Measurements from ENCODE around the gene DDX56.

Gene DDX56

DNA sequence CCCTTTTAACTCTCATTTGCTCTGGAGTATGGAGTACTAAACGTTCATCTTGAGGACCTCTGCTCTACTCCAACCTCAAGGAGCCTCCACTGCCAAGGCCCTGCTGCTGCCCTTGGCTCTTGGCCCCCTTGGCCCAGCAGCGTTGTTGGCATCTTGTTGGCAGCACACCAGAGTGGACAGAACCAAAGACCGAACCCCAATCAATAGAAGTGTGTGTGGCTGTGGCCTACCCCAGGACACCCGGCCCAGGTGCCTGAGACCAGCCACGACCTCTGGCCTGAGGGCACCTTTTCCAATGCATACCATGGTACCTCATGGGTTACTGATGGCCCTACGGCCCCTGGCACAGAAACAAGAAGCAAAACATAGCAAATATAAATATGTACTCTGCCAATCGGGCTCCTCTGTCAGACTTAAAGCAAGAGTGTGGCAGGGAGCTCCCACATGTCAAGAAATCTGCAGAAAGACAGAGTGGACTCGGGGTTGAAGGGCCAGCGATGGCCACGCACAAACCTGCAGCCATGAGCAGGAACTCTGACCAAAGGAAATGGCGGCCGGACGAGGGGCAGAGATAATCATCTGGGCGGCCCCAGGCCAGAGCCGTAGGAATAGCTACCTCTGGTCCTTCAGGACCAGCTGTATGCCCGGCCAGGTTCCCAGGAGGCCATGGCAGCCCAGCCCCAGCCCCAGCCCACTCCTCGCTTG is 35.5 kb downstream of the DDX56 start:
- H3K4me3 ChIP-seq (ENCODE audit: low read depth, low read length): no peak overlapping the region
- TF ChIP-seq, protein P1, sequence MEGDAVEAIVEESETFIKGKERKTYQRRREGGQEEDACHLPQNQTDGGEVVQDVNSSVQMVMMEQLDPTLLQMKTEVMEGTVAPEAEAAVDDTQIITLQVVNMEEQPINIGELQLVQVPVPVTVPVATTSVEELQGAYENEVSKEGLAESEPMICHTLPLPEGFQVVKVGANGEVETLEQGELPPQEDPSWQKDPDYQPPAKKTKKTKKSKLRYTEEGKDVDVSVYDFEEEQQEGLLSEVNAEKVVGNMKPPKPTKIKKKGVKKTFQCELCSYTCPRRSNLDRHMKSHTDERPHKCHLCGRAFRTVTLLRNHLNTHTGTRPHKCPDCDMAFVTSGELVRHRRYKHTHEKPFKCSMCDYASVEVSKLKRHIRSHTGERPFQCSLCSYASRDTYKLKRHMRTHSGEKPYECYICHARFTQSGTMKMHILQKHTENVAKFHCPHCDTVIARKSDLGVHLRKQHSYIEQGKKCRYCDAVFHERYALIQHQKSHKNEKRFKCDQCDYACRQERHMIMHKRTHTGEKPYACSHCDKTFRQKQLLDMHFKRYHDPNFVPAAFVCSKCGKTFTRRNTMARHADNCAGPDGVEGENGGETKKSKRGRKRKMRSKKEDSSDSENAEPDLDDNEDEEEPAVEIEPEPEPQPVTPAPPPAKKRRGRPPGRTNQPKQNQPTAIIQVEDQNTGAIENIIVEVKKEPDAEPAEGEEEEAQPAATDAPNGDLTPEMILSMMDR (IDR thresholded peaks at IDR 0.05; ENCODE audit: low read depth, low read length): no peak

DNA sequence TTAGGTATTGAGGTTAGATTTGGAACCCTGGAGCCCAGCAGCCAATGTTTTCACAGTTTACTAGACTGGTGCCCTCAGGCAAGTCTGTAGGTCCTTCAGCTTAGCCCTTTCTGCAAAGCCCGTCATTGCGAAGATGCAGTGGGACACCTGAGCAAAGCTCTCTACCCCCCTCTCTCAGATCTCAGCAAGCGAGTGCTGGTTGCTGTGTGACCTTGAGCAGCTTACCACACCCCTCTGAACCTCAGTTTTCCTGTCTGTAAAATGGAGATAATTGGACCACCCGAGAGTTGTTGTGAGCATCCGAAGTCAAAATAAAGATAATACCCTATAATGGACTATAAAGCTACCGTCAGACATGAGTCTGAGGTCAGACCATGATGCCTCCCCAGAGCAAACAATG is 36.3 kb downstream of the DDX56 start:
- TF ChIP-seq, protein P1 (IDR thresholded peaks at IDR 0.05; ENCODE audit: low read depth, low read length): no peak
- no peak overlapping the region for H3K4me3 ChIP-seq (ENCODE audit: low read depth, low read length)

DNA sequence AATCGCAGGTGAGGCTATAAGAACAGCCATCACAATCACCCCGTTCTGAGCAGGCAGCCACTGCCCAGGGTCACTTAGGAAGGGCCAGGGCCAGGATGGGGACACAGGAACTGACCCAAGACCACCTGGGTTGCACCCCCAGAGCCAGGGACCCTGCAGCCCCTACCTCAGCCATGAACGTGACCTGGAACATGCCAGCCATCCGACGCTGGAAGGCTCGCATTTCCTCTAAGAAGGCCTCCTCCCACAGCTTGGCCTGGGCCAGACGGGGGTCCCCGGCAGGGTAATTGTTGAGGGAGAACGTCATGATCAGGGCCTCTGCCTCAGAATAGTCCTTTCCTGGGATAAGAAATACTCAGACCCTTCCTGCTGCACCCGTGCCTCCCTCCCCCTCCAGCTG is 37.6 kb downstream of the DDX56 start:
- no peak overlapping the region for H3K4me3 ChIP-seq (ENCODE audit: low read depth, low read length)
- TF ChIP-seq, protein P1 (IDR thresholded peaks at IDR 0.05; ENCODE audit: low read depth, low read length): no peak

DNA sequence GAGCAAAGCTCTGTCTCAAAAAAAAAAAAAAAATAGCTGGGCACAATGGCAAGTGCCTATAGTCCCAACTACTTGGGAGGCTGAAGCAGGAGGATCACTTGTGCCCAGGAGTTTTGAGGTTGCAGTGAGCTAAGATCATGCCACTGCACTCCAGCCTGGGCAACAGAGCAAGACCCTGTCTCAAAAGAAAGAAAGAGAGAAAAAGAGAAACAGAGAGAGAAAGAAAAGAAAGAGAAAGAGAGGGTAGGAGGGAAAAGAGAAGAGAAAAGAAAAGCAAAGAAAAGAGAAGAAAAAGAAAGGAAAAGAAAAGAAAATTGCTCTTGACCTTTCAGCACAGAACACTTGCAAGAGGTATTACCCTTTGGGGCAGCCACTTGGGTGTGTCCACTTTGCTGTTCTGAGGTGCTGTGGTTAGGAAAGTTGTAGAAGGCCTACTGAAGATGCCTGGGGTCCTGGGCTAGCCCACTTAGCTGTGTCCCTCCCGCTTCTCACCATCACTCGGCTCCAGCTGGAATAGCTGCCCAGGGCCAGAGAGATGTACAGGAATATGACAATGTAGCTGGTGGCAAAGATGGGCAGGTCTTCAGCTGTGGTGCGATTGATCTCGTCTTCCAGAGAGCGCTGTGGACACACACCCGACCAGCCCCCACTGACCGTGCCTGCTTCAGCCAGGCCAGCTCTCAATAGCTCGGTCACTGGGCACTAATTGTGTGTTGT is 38.2 kb downstream of the DDX56 start:
- H3K4me3 ChIP-seq (ENCODE audit: low read depth, low read length): no peak overlapping the region
- TF ChIP-seq, protein P1 (IDR thresholded peaks at IDR 0.05; ENCODE audit: low read depth, low read length): no peak

DNA sequence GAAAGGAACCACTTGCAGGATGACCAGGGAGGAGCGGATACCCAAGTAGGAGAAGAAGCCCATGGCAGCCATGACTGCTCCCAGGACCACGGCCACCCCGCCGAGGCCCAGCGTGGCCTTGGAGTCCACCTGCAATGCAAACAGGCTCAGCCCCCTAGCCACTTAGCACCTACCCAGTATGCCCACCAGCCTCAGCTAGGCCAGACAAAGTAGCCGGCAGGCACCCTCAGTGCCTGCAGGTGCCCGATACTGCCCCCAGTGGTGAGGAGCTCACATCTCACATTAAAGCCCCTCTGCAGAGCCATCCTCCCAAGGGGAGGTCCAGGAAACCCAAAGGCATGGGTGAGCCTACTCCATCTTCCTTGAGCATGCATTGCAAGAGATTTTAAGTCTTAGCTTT is 39.2 kb downstream of the DDX56 start:
- TF ChIP-seq, protein P1 (IDR thresholded peaks at IDR 0.05; ENCODE audit: low read depth, low read length): peak; percentile 52
- no peak overlapping the region for H3K4me3 ChIP-seq (ENCODE audit: low read depth, low read length)

DNA sequence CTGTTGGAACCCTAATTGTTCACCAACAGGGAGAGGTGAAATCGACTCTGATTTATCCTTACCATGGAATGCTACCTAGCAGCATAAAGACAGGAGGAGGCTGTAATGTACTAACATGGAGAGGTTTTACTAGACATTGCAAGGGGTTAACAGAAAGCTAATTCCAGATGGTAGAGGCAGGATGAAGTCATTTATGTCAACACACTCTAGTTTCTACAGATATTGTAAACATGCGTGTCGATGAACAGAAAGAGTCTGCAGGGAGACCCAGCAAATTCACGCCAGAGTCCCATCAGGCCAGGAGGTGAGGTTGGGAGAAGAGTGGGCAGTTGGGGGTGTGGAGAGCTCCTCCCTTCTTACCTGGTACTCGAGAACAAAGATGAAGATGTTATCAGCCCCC is 39.6 kb downstream of the DDX56 start:
- TF ChIP-seq, protein P1 (IDR thresholded peaks at IDR 0.05; ENCODE audit: low read depth, low read length): no peak
- no peak overlapping the region for H3K4me3 ChIP-seq (ENCODE audit: low read depth, low read length)

Measured in WI38 (cell line).